ENCODE results near the gene GPC4.

GPC4 gene

GRCh38 chrX:133410550-133410949, 4.7 kb downstream of the GPC4 start:
- DNase-seq, result no peak

GRCh38 chrX:133405498-133406185, 9.6 kb downstream of the GPC4 start:
- no peak for DNase-seq

GRCh38 chrX:133403984-133404383, 11.3 kb downstream of the GPC4 start:
- no peak for DNase-seq

GRCh38 chrX:133402830-133403625, 12.3 kb downstream of the GPC4 start:
- no peak for DNase-seq

GRCh38 chrX:133402042-133402453, 13.2 kb downstream of the GPC4 start:
- DNase-seq, result no peak

GRCh38 chrX:133401536-133401935, 13.8 kb downstream of the GPC4 start:
- no peak for DNase-seq

GRCh38 chrX:133399411-133399810, 15.9 kb downstream of the GPC4 start:
- no peak for DNase-seq

GRCh38 chrX:133394765-133395164, 20.5 kb downstream of the GPC4 start:
- DNase-seq, result no peak

GRCh38 chrX:133392671-133393070, 22.6 kb downstream of the GPC4 start:
- DNase-seq, result no peak

- DNase-seq, result no peak
These were observed 24.2 kb downstream of the GPC4 start for GRCh38 chrX:133391111-133391510.

- no peak for DNase-seq
These were observed 24.6 kb downstream of the GPC4 start for GRCh38 chrX:133390676-133391075.

- DNase-seq, result no peak
These were observed 25.3 kb downstream of the GPC4 start for GRCh38 chrX:133389975-133390374.

- DNase-seq, result no peak
These were observed 30.8 kb downstream of the GPC4 start for GRCh38 chrX:133384454-133384853.

- no peak for DNase-seq
These were observed 34.3 kb downstream of the GPC4 start for GRCh38 chrX:133380711-133381619.

GRCh38 chrX:133376422-133376821, 38.9 kb downstream of the GPC4 start:
- no peak for DNase-seq

- DNase-seq, result no peak
These were observed 39.5 kb downstream of the GPC4 start for GRCh38 chrX:133375615-133376340.

- peak in 1 of 2 experiments; percentile 0 for DNase-seq
These were observed 40.4 kb downstream of the GPC4 start for GRCh38 chrX:133374874-133375387.

- DNase-seq, result no peak
These were observed 41.8 kb downstream of the GPC4 start for GRCh38 chrX:133373386-133374079.

- no peak for DNase-seq
These were observed 44.5 kb downstream of the GPC4 start for GRCh38 chrX:133370696-133371275.

- no peak for DNase-seq
These were observed 46.2 kb downstream of the GPC4 start for GRCh38 chrX:133369065-133369464.

GRCh38 chrX:133366735-133367134, 48.6 kb downstream of the GPC4 start:
- no peak for DNase-seq

Data from NCI-H526 (cell line).